Pancreas (tissue), 10 donors: ENCODE data around the gene CMIP. TPM values are rescaled to one million over a fixed set of nuclear protein-coding genes. Genes with fewer than 3 reads are reported as not detected.

Experiments used
- ATAC-seq, 4 donors: fragments of 200-7000 bp; cut with Tn5 transposase; one replicate each; pipeline versions ENCODE4 v1.8.0 to v1.9.1; 2020; ENCODE audit warnings: mild to moderate bottlenecking in 4 of 4, moderate library complexity in 4 of 4
- DNase-seq, 6 donors: peaks; one replicate each; pipeline ENCODE4 v3.0.0-alpha.2; 2020
- FAIRE-seq: peaks from 2 replicates; lab custom pipeline; 2012; peaks lifted over from hg19 to GRCh38; lab: Jason Lieb, UNC
- H3K27ac ChIP-seq, 4 donors: fragments of 200-600 bp; sonication (generic); 1 replicate in 3 of 4; 2 replicates in 1 of 4; pipeline versions ENCODE4 v1.5.0 to v1.8.0; 2020
- H3K27me3 ChIP-seq, 4 donors: fragments of 200-600 bp; one replicate each; pipeline ENCODE4 v1.8.0; 2021
- H3K36me3 ChIP-seq, 3 donors: fragments of 200-600 bp; sonication (generic) in 1 of 3; one replicate each; pipeline versions ENCODE4 v1.5.0 to v1.8.0; 2020 to 2021
- H3K4me1 ChIP-seq, 3 donors: fragments of 200-600 bp; one replicate each; pipeline ENCODE4 v1.8.0; 2021
- H3K4me3 ChIP-seq, 4 donors: fragments of 200-600 bp; sonication (generic) in 2 of 4; one replicate each; pipeline versions ENCODE4 v1.5.0 to v1.8.0; 2020 to 2021
- H3K9me3 ChIP-seq, 4 donors: fragments of 200-600 bp; one replicate each; pipeline ENCODE4 v1.8.0; 2021
- CTCF ChIP-seq, 4 donors: fragments of 200-600 bp; sonication (generic) in 3 of 4; IDR thresholded peaks; one replicate each; pipeline versions ENCODE4 v1.5.0 to v1.8.0; 2021; ENCODE audit warnings: antibody characterized with exemption in 4 of 4
- WGBS, 2 donors: extraction: QIAGEN DNeasy Blood & Tissue Kit; methylation state at CpG; one replicate each; pipeline ENCODE4 v1.1.7; 2013; 5-methylcytosine and 5-hydroxymethylcytosine counted together
- intact Hi-C, 3 donors: fragments of 100-400 bp; cut with DNase I; formaldehyde crosslinking; loops; one replicate each; pipeline versions ENCODE4 v1.11.1 to v1.14.2; 2022
- polyA plus RNA-seq, 2 donors: library from polyadenylated mRNA; stranded (reverse); fragments of 200-250 nt; gene quantifications; one replicate each; pipeline ENCODE4 v1.2.3, GENCODE V29; 2013
- total RNA-seq, 6 donors: library from RNA; stranded (reverse); fragmentation: NEBNext Ultra II Directional in 4 of 6; extraction: Animal tissue kit (Norgen Biotek cat#: 25700) in 4 of 6; gene quantifications; one replicate each; pipeline versions ENCODE4 v1.2.1 to v1.2.4, GENCODE V29; 2021 to 2023
- donor health status: healthy with polysubstance abuse.
- donor health status: DM: no; HTN: no; CAD: no; lungs with moderate emphysema.
- donor health status: DM: no; HTN: no; CAD: no.
- donor health status: control.
- donor health status: control.
- donor health status: Bipolar disorder and iron deficiency.
- donor health status: DM: yes; HTN: yes; CAD: no.
- donor health status: DM: no; HTN: no; CAD: no.
- donor health status: DM: no; HTN: no; CAD: no.
- donor health status: DM: yes; HTN: yes; CAD: no.

The CMIP gene
- total and polyA plus RNA-seq, 8 donors, result 9.7 to 37.0 (median 21.5) TPM

DNA sequence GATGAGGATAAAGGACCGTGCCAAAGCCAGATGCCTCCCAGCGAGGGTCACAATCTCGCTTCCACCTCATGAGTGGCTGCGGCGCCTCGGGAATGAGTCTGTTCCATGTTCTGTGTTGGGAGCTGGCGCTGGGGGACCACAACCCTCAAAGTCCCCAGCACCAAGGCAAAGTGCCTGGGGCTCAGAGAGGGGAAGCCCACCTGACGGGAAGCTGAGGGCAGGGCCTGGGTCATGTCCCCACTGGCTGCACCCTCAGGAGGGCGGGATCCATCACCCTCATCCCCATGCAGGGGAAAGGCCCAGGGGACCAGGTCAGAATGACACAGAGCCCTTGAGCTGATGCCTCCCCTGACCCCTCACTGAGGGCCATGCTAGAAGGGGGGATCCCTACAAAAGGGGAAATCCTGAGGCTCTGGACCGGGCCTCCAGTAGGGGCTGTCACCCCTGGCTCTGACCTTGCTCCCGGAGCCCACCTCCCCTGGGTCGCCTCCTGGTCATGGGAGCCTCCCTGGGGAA lies 183.2 kb downstream of the CMIP start:
- TF ChIP-seq CTCF (IDR thresholded peaks at IDR 0.05), result no peak
- DNase-seq (no peak), FAIRE-seq (no peak), ATAC-seq (no peak)
- intact Hi-C loops, result no loop called here
- Histone ChIP-seq H3K4me3 (no peak overlapping the region), H3K9me3 (no peaks in the 10 kb centered on the region), H3K4me1 (peaks cover 7 to 18% (median 15%) of the 10 kb centered on the region in 3 donors), H3K36me3 (no peaks in the 10 kb centered on the region), H3K27me3 (no peaks in the 10 kb centered on the region), H3K27ac (no peak overlapping the region)
- 91 to 94% methylated on average over 12 of the region's 12 CpGs for WGBS, 2 donors

- no peak for TF ChIP-seq CTCF (IDR thresholded peaks at IDR 0.05)
These were observed 184.6 kb downstream of the CMIP start for GRCh38 chr16:81629034-81629802.

GRCh38 chr16:81629896-81630634 lies 185.5 kb downstream of the CMIP start:
- DNase-seq (no peak), ATAC-seq (no peak), FAIRE-seq (no peak)
- intact Hi-C loops, result no loop called here
- no peaks in the 10 kb centered on the region for H3K27me3 ChIP-seq
- no peaks in the 10 kb centered on the region for H3K36me3 ChIP-seq
- H3K4me3 ChIP-seq, result no peak overlapping the region
- WGBS, 2 donors, result 94 to 96% methylated on average over 17 to 18 of the region's 18 CpGs
- H3K4me1 ChIP-seq, result peaks cover 11 to 23% (median 15%) of the 10 kb centered on the region in 3 donors
- TF ChIP-seq CTCF (IDR thresholded peaks at IDR 0.05), result no peak
- no peaks in the 10 kb centered on the region for H3K9me3 ChIP-seq
- H3K27ac ChIP-seq, result no peak overlapping the region

More at GRCh38 chr16:81629034-81629802, 184.6 kb downstream of the CMIP start:
- FAIRE-seq (no peak), ATAC-seq (no peak), DNase-seq (no peak)
- WGBS, 2 donors, result 82 to 83% methylated on average over 25 to 26 of the region's 26 CpGs
- H3K27ac ChIP-seq, result no peak overlapping the region
- H3K4me1 ChIP-seq, result peaks cover 7 to 25% (median 18%) of the 10 kb centered on the region in 3 donors
- no peaks in the 10 kb centered on the region for H3K27me3 ChIP-seq
- H3K9me3 ChIP-seq, result no peaks in the 10 kb centered on the region
- no peaks in the 10 kb centered on the region for H3K36me3 ChIP-seq
- H3K4me3 ChIP-seq, result no peak overlapping the region
- intact Hi-C loops, result no loop called here

DNA sequence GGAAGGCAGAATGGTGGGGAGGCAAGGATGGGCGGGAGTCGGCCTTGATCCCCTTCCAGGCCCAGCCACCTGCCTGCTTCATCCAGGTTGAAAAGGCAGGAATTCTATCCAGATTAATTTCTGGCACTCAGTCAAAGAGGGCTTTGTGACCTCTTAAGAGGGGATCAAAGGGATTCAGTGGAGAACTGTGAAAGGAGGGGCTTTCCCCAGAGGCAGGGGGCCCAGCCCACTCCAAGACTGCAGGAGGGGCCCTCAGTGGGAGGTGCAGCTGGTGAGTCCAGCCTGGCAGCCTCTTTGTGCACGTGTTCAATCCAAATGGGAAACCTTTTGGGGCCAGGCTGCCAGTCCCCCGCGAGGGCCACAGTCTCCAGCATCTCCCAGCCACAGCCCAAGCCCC lies 186.0 kb downstream of the CMIP start:
- no peak overlapping the region for H3K4me3 ChIP-seq
- no peaks in the 10 kb centered on the region for H3K9me3 ChIP-seq
- H3K36me3 ChIP-seq, result no peaks in the 10 kb centered on the region
- FAIRE-seq, result no peak
- no peaks in the 10 kb centered on the region for H3K27me3 ChIP-seq
- WGBS, 2 donors, result 89 to 92% methylated on average over 5 of the region's 5 CpGs
- intact Hi-C loops, result no loop called here
- DNase-seq, result no peak
- ATAC-seq, result no peak
- TF ChIP-seq CTCF (IDR thresholded peaks at IDR 0.05), result no peak
- peaks cover 6 to 22% (median 12%) of the 10 kb centered on the region in 3 donors for H3K4me1 ChIP-seq
- no peak overlapping the region for H3K27ac ChIP-seq
